HL-60 (cell line): ENCODE measurements around the gene AQP3.

Source experiments
- CTCF ChIP-seq: IDR thresholded peaks from one replicate; pipeline ENCODE4 v1.5.1; 2011; ENCODE audit warnings: low read length, control low read depth, inconsistent platforms; ENCODE audit not compliant: insufficient read depth
- POLR2AphosphoS5 ChIP-seq: IDR thresholded peaks from 2 replicates; pipeline ENCODE4 v1.6.1; 2012; ENCODE audit warnings: low read depth

- TF ChIP-seq CTCF (no peak), POLR2AphosphoS5 (no peak)
Observed at GRCh38 chr9:33393581-33393980, 53.8 kb downstream of the AQP3 start.
